GM18505 (cell line): ENCODE results near the gene SERTM2.

ENCODE experiments used
- ATAC-seq: cut with Tn5 transposase; IDR thresholded peaks from one replicate; pipeline ENCODE4 v1.9.1; 2021; ENCODE audit not compliant: unreplicated experiment
- POLR2A ChIP-seq: IDR thresholded peaks from 4 replicates; pipeline ENCODE4 v1.6.1; 2011; ENCODE audit warnings: borderline replicate concordance; ENCODE audit not compliant: insufficient read depth, insufficient read length; ENCODE audit errors: extremely low read depth

SERTM2 gene

GRCh38 chrX:111511477-111511876 lies at the start of gene SERTM2:
Gene SERTM2, plus strand, starts transcription at chrX:111511645. Its CDS starts 7,213 bp downstream, at chrX:111518858.
- TF ChIP-seq POLR2A = no peak
- peak; percentile 94 for ATAC-seq

- ATAC-seq = no peak
- TF ChIP-seq POLR2A = no peak
These were observed 45.8 kb upstream of the SERTM2 start for GRCh38 chrX:111465669-111466068.

GRCh38 chrX:111467896-111468295 lies 43.5 kb upstream of the SERTM2 start:
- TF ChIP-seq POLR2A = no peak

GRCh38 chrX:111470681-111471403 lies 40.6 kb upstream of the SERTM2 start:
- TF ChIP-seq POLR2A = no peak
- no peak for ATAC-seq

More at GRCh38 chrX:111467896-111468295, 43.5 kb upstream of the SERTM2 start:
- ATAC-seq = no peak

DNA sequence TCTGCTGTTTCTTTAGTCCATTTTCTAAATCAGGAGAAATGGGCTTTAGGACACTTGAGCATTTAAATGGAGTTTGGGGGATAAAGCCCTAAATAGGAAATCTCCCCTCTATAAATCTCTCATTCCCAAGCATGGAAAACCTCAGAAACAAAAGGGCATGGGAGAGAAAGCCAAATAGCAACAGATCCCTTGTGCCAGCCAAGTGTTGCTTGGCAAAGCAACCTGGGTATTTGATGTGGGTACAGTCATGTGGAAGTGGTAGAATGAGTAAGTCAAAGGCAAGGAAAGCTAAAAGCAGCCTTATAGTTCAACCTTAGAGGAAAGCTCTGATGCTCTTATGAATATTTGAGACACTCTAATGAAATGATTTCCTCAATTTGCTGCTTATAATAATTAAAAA lies 29.5 kb upstream of the SERTM2 start:
- ATAC-seq = no peak
- TF ChIP-seq POLR2A = no peak

GRCh38 chrX:111483135-111483534 lies 28.3 kb upstream of the SERTM2 start:
- peak; percentile 68 for ATAC-seq
- TF ChIP-seq POLR2A = no peak

- ATAC-seq = no peak
- TF ChIP-seq POLR2A = no peak
These were observed 27.6 kb upstream of the SERTM2 start for GRCh38 chrX:111483881-111484280.

DNA sequence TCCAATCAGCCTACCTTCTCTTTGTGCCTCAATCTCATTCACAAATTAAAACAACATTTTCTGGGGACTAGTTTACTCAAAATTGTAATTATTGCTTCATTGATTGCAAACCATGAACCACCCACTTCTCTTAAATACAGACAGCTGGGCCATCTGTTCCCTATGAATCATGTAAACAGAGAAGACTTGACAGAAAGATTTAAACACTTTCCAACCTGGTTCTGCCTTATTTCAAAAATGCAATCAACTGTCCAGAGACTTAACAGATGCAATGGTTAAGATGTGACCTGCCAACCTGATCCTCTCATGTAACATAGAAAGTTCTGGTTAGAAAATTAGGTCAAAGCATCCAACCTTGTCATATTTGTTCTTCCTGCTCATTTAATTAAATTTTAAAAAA lies 20.8 kb upstream of the SERTM2 start:
- TF ChIP-seq POLR2A = no peak
- ATAC-seq = no peak

GRCh38 chrX:111492085-111492484 lies 19.4 kb upstream of the SERTM2 start:
- TF ChIP-seq POLR2A = no peak
- no peak for ATAC-seq

GRCh38 chrX:111498538-111499103 lies 12.8 kb upstream of the SERTM2 start:
- no peak for ATAC-seq
- TF ChIP-seq POLR2A = no peak

GRCh38 chrX:111503485-111503993 lies 7.9 kb upstream of the SERTM2 start:
- no peak for ATAC-seq
- TF ChIP-seq POLR2A = no peak

DNA sequence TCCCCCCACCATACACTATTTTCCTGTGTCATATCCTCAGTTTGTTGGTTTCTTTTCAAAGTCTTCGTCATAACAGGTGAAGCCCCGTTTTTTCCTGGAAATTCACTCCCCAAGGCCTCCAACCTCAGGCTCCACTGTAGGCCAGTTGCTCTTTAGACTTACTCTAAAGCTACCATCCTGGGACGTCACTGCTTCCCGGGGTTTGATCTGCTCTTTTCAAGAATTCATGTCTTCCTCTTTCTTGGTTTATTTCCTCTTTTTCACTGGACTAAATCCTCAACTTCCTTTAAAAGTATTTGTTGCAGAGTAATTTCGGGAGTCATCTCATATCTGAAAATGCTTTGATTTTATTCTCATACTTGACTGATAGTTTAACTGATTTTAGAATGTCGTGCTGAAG lies 6.5 kb upstream of the SERTM2 start:
- TF ChIP-seq POLR2A = no peak
- ATAC-seq = no peak

GRCh38 chrX:111505783-111506182 lies 5.7 kb upstream of the SERTM2 start:
- TF ChIP-seq POLR2A = no peak
- no peak for ATAC-seq

DNA sequence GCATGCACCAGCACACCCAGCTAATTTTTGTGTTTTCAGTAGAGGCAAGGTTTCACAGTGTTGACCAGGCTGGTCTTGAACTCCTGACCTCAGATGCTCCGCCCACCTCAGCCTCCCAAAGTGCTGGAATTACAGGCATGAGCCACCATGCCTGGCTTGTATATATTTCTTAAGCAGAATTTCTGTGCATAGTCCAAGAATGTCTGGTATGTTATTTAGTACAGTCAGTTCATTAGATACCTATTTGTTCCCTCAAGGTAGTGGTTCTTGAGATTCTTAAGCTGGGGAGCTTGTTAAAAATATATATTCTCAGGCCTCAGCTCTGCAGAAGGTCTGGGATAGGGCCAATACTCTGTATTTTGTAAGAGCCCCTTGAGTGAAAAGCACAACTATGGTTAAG lies 4.6 kb upstream of the SERTM2 start:
- no peak for TF ChIP-seq POLR2A
- ATAC-seq = no peak
